ENCODE measurements around the gene TGFBR3.

DNA sequence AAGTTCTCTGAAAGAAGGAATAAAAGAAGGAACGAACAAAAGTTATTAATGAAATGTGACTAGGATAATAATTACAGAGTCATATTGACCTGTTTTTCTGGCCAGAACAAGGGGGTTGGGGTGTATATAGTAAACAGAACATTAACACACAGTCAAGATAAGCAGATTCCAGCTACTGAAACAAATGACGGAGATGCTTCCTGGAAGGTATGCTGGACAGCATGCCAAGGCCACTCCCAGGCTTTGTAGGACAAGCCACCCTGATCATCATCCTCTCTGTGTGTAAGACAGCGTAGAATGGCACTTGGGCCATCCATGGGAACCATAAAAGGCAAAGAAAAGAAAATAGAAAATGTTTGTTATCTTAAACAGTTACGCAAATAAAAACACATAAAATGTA, 120.7 kb downstream of the TGFBR3 start:
- TF ChIP-seq POLR2A (IDR thresholded peaks at IDR 0.05; ENCODE audit: low read depth, low read length) = no peak
- TF ChIP-seq POLR2AphosphoS5 (IDR thresholded peaks at IDR 0.05; ENCODE audit: low read depth, low read length) = no peak
- no peak for TF ChIP-seq TAF1 (IDR thresholded peaks at IDR 0.05; ENCODE audit: borderline replicate concordance, low read depth, low read length)
